ENCODE measurements around the gene CCDC18. TPM values are rescaled to one million over a fixed set of nuclear protein-coding genes. Genes with fewer than 3 reads are reported as not detected.

CCDC18 gene, protein sequence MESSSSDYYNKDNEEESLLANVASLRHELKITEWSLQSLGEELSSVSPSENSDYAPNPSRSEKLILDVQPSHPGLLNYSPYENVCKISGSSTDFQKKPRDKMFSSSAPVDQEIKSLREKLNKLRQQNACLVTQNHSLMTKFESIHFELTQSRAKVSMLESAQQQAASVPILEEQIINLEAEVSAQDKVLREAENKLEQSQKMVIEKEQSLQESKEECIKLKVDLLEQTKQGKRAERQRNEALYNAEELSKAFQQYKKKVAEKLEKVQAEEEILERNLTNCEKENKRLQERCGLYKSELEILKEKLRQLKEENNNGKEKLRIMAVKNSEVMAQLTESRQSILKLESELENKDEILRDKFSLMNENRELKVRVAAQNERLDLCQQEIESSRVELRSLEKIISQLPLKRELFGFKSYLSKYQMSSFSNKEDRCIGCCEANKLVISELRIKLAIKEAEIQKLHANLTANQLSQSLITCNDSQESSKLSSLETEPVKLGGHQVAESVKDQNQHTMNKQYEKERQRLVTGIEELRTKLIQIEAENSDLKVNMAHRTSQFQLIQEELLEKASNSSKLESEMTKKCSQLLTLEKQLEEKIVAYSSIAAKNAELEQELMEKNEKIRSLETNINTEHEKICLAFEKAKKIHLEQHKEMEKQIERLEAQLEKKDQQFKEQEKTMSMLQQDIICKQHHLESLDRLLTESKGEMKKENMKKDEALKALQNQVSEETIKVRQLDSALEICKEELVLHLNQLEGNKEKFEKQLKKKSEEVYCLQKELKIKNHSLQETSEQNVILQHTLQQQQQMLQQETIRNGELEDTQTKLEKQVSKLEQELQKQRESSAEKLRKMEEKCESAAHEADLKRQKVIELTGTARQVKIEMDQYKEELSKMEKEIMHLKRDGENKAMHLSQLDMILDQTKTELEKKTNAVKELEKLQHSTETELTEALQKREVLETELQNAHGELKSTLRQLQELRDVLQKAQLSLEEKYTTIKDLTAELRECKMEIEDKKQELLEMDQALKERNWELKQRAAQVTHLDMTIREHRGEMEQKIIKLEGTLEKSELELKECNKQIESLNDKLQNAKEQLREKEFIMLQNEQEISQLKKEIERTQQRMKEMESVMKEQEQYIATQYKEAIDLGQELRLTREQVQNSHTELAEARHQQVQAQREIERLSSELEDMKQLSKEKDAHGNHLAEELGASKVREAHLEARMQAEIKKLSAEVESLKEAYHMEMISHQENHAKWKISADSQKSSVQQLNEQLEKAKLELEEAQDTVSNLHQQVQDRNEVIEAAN (N-terminal part only)
- polyA plus RNA-seq (4.9 and 5.7 TPM in 2 replicates), polyA minus RNA-seq (10.5 and 11.7 TPM in 2 replicates)

GRCh38 chr1:93180723-93181613, at the start of gene CCDC18:
TSS of gene CCDC18 (plus strand) at chr1:93180724. CDS start at chr1:93183362, 2,638 bp downstream.
- no peaks in the 10 kb centered on the region for H3K27me3 ChIP-seq (ENCODE audit: insufficient read depth, low read depth, low read length)
- H4K20me1 ChIP-seq (ENCODE audit: insufficient read depth), result no peaks in the 10 kb centered on the region
- peak within 1 kb of the TSS; percentile 90 for H2AFZ ChIP-seq (ENCODE audit: low read depth, low read length)
- H3K9ac ChIP-seq (ENCODE audit: low read length), result peak within 1 kb of the TSS; percentile 64
- peak within 1 kb of the TSS; percentile 43 for H3K4me2 ChIP-seq (ENCODE audit: low read length)
- H3F3A ChIP-seq (ENCODE audit: insufficient read depth, low read length, poor library complexity, severe bottlenecking), result no peaks in the 10 kb centered on the region
- TF ChIP-seq MXI1 (conservative IDR thresholded peaks at IDR 0.05; ENCODE audit: poor library complexity, severe bottlenecking), result peak; percentile 99
- no peak for TF ChIP-seq TAF1 (IDR thresholded peaks at IDR 0.05; ENCODE audit: low read depth)
- TF ChIP-seq CTCF (IDR thresholded peaks at IDR 0.05; ENCODE audit: poor library complexity, severe bottlenecking), result no peak
- TF ChIP-seq EP300 (conservative IDR thresholded peaks at IDR 0.05; ENCODE audit: poor library complexity, severe bottlenecking), result peak; percentile 8
- no peak for TF ChIP-seq EZH2 (IDR thresholded peaks at IDR 0.05; ENCODE audit: borderline replicate concordance, insufficient read depth, low read length, poor library complexity, severe bottlenecking)
- TF ChIP-seq REST (IDR thresholded peaks at IDR 0.05; ENCODE audit: borderline replicate concordance), result no peak
- peak; percentile 14 for TF ChIP-seq POLR2AphosphoS5 (IDR thresholded peaks at IDR 0.05)
- no peak for TF ChIP-seq SMC3 (conservative IDR thresholded peaks at IDR 0.05; ENCODE audit: poor library complexity)
- peak within 1 kb of the TSS; percentile 62 for H3K27ac ChIP-seq (ENCODE audit: low read length)
- H3K9me3 ChIP-seq (ENCODE audit: low read length), result no peaks in the 10 kb centered on the region
- H3K79me2 ChIP-seq (replicated peaks; ENCODE audit: insufficient read depth, low read length), result peaks cover 20% of the 10 kb centered on the region
- H3K4me3 ChIP-seq (ENCODE audit: low read length), result peak within 1 kb of the TSS; percentile 80
- no peaks in the 10 kb centered on the region for H3K9me2 ChIP-seq (ENCODE audit: insufficient read depth, low read length)
- H3K36me3 ChIP-seq (ENCODE audit: insufficient read depth, low read length), result no peaks in the 10 kb centered on the region
